GM12891 (cell line): ENCODE measurements around the gene COL20A1.

Experiments
- POLR2A ChIP-seq: IDR thresholded peaks from 2 replicates; pipeline ENCODE4 v1.6.1; 2011; ENCODE audit warnings: low read depth, low read length, control low read depth
- POLR2AphosphoS5 ChIP-seq: IDR thresholded peaks from 2 replicates; pipeline ENCODE4 v1.6.1; 2011; ENCODE audit warnings: low read depth, low read length, control low read depth
- POU2F2 ChIP-seq: IDR thresholded peaks from 2 replicates; pipeline ENCODE4 v1.6.1; 2011; ENCODE audit warnings: low read depth, mild to moderate bottlenecking, control low read depth, low read length, moderate library complexity
- SPI1 ChIP-seq: IDR thresholded peaks from 2 replicates; pipeline ENCODE4 v1.6.1; 2011; ENCODE audit warnings: low read depth, low read length, control low read depth

DNA sequence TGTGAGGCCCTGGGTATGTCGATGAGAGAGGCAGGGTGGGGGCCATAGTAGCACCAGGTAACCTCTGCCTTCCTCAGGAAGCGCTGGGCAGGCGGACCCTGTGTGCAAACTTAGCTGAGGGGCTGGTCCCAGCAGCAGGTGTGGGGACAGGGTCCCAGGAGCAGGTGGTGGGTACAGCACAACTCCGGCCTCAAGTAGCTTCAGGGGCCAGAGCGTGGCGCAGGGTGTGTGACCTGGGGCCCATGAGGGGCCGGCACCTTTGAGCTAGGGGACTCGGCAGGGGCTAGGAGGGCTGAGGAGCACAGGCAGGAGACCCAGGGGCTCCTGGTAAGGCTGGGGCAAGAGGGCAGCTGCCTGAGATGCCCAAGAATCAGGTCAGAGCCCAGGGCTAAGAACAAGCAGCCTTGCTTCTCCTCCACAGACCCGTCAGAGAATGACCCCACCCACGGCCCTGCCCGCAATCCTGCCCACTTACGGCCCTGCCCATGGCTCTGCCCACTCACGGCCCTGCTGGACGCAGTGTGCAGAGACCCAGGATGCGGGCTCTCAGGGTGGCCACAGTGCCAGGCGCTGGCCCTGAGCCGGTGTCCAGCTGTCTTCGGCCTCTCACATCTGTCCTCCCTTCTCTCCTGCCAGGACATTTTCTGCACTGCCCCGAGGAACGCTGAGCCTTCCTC lies 37.2 kb downstream of the COL20A1 start:
- TF ChIP-seq POLR2AphosphoS5 (no peak), SPI1 (no peak), POLR2A (no peak), POU2F2 (no peak)
